ENCODE measurements around the gene CAMK2A. TPM values are rescaled to one million over a fixed set of nuclear protein-coding genes. Genes with fewer than 3 reads are reported as not detected.

CAMK2A gene
- polyA plus RNA-seq, 1 donor (not counting 4 experiments of a cell fraction or from before 2014, with no cell fraction given), result 0.05 TPM

- Histone ChIP-seq H3K4me1 (ENCODE audit: control insufficient read depth, extremely low read depth, insufficient read depth, low read length) (peaks cover 6% of the 10 kb centered on the region), H4K20me1 (ENCODE audit: control insufficient read depth, extremely low read depth, insufficient read depth, low read length) (no peaks in the 10 kb centered on the region), H3K27me3 (ENCODE audit: control insufficient read depth, extremely low read depth, insufficient read depth, low read length) (peaks cover 3% of the 10 kb centered on the region), H2AFZ (ENCODE audit: control insufficient read depth, low read length) (no peak overlapping the region), H3K9me3 (ENCODE audit: control insufficient read depth, low read depth, low read length) (no peaks in the 10 kb centered on the region), H3K4me2 (ENCODE audit: control insufficient read depth, extremely low read depth, insufficient read depth, low read depth, low read length) (no peak overlapping the region), H3K4me3 (ENCODE audit: control insufficient read depth in 2 of 3, extremely low read depth in 1 of 3, insufficient read depth in 2 of 3, low read depth in 1 of 3, low read length in 3 of 3) (no peak overlapping the region), H3K36me3 (ENCODE audit: control insufficient read depth in 2 of 2, extremely low read depth in 1 of 2, insufficient read depth in 2 of 2, low read length in 2 of 2) (no peaks in the 10 kb centered on the region), H3K9ac (ENCODE audit: control insufficient read depth, extremely low read depth, insufficient read depth, low read length) (no peak overlapping the region), H3K79me2 (ENCODE audit: control insufficient read depth, insufficient read depth, low read length) (no peaks in the 10 kb centered on the region), H3K9me1 (ENCODE audit: control insufficient read depth, extremely low read depth, insufficient read depth, low read length) (no peaks in the 10 kb centered on the region), H3K27ac (ENCODE audit: control insufficient read depth, insufficient read depth, low read length) (no peak overlapping the region)
- FAIRE-seq (no peak), DNase-seq (ENCODE audit: low read depth, low spot score) (no peak)
- TF ChIP-seq CTCF (optimal IDR thresholded peaks at IDR 0.05 in 1 of 3, IDR thresholded peaks at IDR 0.05 in 1 of 3, conservative IDR thresholded peaks at IDR 0.05 in 1 of 3; ENCODE audit: extremely low read depth in 1 of 3, insufficient read depth in 2 of 3, low read length in 3 of 3) (no peak), EZH2 (IDR thresholded peaks at IDR 0.05; ENCODE audit: low read length) (no peak)
- dilution Hi-C loops (cut with MboI; ENCODE audit: extremely low pct_ligation_motif_present, low sequenced_read_pairs), result no loop called here
Observed at GRCh38 chr5:150277043-150277442, 12.5 kb downstream of the CAMK2A start.

- no peak for DNase-seq (ENCODE audit: low read depth, low spot score)
- FAIRE-seq, result no peak
- Histone ChIP-seq H3K9ac (ENCODE audit: control insufficient read depth, extremely low read depth, insufficient read depth, low read length) (no peak overlapping the region), H3K27ac (ENCODE audit: control insufficient read depth, insufficient read depth, low read length) (no peak overlapping the region), H3K4me2 (ENCODE audit: control insufficient read depth, extremely low read depth, insufficient read depth, low read depth, low read length) (no peak overlapping the region), H3K36me3 (ENCODE audit: control insufficient read depth in 2 of 2, extremely low read depth in 1 of 2, insufficient read depth in 2 of 2, low read length in 2 of 2) (no peaks in the 10 kb centered on the region), H3K9me3 (ENCODE audit: control insufficient read depth, low read depth, low read length) (no peaks in the 10 kb centered on the region), H4K20me1 (ENCODE audit: control insufficient read depth, extremely low read depth, insufficient read depth, low read length) (no peaks in the 10 kb centered on the region), H3K9me1 (ENCODE audit: control insufficient read depth, extremely low read depth, insufficient read depth, low read length) (no peaks in the 10 kb centered on the region), H3K4me1 (ENCODE audit: control insufficient read depth, extremely low read depth, insufficient read depth, low read length) (peaks cover 6% of the 10 kb centered on the region), H3K79me2 (ENCODE audit: control insufficient read depth, insufficient read depth, low read length) (no peaks in the 10 kb centered on the region), H2AFZ (ENCODE audit: control insufficient read depth, low read length) (no peak overlapping the region), H3K4me3 (ENCODE audit: control insufficient read depth in 2 of 3, extremely low read depth in 1 of 3, insufficient read depth in 2 of 3, low read depth in 1 of 3, low read length in 3 of 3) (no peak overlapping the region), H3K27me3 (ENCODE audit: control insufficient read depth, extremely low read depth, insufficient read depth, low read length) (no peaks in the 10 kb centered on the region)
- TF ChIP-seq EZH2 (IDR thresholded peaks at IDR 0.05; ENCODE audit: low read length) (no peak), CTCF (optimal IDR thresholded peaks at IDR 0.05 in 1 of 3, IDR thresholded peaks at IDR 0.05 in 1 of 3, conservative IDR thresholded peaks at IDR 0.05 in 1 of 3; ENCODE audit: extremely low read depth in 1 of 3, insufficient read depth in 2 of 3, low read length in 3 of 3) (no peak)
- dilution Hi-C loops (cut with MboI; ENCODE audit: extremely low pct_ligation_motif_present, low sequenced_read_pairs), result no loop called here
Observed at GRCh38 chr5:150274811-150275210, 14.8 kb downstream of the CAMK2A start.
